Measurements from ENCODE around the gene PRTN3. TPM values are rescaled to one million over a fixed set of nuclear protein-coding genes. Genes with fewer than 3 reads are reported as not detected.
A peak's percentile ranks its signal among the peaks of the same experiment; 100 is the strongest.
"Not testable (repeated sequence)": the region's sequence is repeated elsewhere in the genome, so short reads cannot be mapped to it uniquely, and the experiment has no call there.

PRTN3 gene
- total RNA-seq, 1 experiment from 2014 or later = 0.72 TPM

DNA sequence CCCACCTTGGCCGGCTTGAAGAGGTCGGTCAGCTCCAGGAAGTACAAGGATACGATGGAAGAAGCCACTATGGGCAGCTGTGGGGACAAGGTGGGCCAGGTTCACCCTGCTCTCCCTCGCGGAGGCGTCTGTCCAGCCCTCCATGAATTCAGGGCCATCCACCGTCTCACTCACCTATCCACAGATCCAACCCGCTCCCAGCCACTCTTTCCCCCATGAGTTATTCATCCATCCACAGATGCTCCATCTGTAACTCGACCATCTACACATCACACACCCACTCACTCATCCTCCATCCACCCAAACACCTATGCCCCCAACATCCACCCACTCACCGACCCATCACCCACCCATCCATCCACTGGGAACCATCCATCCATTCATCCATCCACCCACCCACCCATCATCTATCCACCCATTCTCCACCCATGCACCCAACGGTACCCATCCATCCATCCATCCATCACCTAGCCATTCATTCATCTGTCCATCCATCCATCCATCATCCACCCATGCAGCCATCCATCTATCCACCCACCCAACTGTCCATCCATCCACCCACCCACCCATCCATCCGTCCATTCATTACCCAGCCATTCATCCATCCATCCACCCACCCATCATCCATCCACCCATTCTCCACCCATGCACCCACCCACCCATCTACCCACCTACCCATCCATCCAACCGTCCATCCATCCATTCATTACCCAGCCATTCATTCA lies 24.9 kb upstream of the PRTN3 start:
- DNase-seq (ENCODE audit: low spot score) = no peak

DNA sequence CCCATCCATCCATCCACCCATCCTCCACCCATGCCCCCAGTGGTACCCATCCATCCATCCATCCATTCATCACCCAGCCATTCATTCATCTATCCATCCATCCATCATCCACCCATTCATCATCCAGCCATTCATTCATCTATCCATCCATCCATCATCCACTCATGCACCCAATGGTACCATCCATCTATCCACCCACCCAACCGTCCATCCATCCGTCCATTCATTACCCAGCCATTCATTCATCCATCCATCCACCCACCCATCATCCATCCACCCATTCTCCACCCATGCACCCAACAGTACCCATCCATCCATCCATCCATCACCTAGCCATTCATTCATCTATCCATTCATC lies 24.3 kb upstream of the PRTN3 start:
- no peak for DNase-seq (ENCODE audit: low spot score)

DNA sequence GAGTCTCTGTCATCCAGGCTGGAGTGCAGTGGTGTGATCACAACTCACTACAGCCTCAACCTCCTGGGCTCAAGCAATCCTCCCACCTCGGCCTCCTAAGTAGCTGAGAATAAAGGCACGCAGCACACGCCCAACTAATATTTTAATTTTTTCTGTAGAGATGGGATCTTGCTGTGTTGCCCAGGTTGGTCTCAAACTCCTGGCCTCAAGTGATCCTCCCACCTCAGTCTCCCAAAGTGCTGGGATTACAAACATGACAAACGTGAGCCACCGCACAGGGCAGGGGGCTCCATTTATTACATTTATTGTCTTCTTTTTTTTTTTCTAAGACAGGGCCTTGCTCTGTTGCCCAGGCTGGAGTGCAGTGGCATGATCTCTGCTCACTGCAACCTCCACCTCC lies 20.6 kb upstream of the PRTN3 start:
- DNase-seq (ENCODE audit: low spot score) = not testable (repeated sequence)

DNA sequence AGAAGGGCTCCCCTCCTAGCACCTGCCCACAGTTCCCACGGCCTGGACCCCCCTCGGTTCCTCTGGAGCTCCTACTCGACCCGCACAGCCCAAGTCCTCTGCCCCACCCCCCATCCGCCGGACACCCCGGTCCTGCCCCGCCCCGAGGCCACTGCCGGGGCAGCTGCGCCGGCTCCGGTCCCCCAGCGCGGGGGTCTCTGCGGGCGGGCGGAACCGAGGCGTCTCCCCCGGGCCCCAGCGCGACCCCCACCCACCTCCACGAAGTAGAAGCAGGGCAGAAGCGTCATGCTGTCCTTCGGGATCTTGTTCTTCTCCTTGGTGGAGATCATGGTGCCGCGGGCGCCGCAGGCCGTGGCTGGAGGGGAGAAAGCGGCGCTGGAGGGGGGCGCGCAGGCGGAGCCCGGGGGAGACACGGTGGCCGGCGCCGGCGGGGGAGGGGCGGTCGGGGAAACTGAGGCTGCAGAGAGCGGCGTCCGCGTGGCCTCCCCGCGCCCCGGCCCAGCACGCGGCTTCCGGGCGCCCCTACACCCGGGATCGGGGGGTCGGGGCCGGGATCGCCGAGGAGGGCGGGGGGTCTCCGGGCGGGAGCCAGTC lies 19.5 kb upstream of the PRTN3 start:
- DNase-seq (ENCODE audit: low spot score) = no peak

DNA sequence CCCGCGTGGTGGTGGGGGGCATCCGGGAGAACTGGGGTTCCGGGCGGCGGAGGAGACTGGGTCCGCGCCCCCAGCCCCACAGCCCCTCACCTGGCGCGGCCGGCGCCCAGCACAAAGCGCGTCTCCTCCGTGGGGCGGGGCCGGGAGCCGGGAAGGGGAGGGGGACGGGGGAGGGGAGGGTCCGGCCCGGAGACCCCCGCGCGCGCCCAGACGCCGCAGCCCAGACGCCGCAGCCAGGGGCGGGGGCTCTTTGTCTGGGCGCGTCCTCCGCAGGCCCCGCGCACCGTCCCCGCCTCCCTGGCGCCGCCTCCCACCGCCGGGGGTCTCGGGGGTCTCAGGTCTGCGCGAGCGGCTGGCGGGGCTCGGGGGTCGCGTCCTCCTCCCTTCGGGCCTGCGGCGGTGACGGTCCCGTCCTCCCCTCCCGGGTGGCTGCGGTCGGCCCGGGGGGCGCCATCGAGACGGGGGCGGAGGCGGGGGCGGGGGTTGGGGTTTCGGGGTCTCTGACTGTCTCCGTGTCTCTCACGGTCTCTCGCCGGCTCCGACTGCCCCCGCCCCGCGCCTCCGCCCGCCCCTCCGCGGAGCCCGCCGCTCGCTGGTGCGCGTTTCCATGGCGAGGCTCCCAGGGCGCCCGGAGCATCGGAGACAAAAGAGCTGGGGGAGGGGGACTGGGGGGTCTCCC lies 18.8 kb upstream of the PRTN3 start, which contains the start of gene PLPPR3:
Gene PLPPR3, minus strand, starts transcription at position 131 of the 679 bp plus-strand sequence. CDS start 396 bp downstream, outside the sequence.
- no peak for DNase-seq (ENCODE audit: low spot score)

DNA sequence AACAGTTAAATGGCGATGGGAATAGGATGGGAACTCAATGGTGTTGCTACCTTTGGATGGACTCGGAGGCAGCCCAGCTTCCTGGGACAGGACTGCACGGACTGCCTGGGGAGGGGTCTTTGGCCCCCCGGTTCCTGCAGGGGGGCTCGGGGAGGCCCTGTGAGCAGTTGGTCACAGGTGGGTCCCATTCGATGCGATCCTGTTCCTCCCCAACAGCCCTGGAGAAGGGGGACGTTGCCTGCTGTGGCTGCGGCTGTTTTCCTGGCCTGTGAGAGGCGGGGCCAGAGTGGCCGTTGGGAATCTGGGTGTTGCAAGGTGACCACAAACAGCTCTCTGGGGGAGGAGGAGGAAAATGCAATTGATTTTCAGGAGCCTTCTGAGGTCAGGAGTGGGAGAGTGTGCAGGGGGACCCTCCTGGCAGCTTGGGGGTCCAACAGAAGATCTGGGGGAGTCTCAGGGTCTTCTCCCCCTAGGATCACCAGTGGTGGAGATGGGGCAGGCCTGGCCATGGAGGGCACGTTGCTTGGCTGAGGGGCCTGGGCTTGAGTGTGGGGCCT lies 17.2 kb upstream of the PRTN3 start:
- peak; percentile 43 for DNase-seq (ENCODE audit: low spot score)

DNA sequence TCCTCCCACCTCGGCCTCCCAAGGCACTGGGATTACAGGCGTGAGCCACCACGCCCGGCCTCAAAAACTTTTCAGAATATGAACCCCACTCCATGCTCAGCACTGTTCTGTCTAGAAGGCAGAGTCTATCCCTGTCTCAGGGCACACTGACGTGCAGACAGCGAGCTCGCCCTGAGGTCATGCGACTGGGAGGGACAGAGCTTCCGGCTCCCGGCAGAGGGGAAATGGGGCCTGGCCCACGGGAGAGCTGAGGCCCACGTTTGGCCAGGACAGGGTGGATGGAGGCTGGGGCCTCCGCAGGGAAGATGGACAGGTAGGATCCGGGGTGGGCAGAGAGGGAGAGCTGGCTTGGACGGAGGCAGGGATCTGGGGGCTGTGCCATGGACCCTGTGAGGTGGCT lies 15.9 kb upstream of the PRTN3 start:
- DNase-seq (ENCODE audit: low spot score) = no peak

DNA sequence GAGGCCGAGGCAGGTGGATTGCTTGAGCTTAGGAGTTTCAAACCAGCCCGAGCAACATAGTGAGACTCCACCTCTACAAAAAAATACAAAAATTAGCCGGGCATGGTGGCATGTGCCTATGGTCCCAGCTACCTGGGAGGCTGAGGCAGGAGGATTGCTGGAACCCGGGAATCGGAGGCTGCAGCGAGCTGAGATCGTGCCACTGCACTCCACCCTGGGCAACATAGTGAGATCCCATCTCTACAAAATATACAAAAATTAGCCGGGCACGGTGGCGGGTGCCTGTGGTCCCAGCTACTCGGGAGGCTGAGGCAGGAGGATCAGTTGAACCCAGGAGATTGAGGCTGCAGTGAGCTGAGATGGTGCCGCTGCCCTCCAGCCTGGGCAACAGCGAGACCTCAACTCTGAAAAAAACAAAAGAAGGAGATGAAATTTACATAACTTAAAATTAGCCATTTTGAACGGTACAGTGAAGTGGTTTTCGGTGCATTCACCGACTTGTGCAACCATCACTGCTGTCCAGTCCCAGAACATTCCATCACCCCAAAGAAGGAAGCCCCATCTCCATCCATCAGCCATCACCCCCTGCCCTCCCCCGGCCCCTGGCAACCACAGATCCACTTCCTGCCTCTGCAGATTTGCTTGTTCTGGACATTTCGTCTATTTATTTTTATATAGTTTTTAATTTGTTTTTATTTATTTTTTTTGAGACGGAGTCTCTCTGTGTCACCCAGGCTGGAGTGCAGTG lies 14.7 kb upstream of the PRTN3 start:
- DNase-seq (ENCODE audit: low spot score) = no peak

DNA sequence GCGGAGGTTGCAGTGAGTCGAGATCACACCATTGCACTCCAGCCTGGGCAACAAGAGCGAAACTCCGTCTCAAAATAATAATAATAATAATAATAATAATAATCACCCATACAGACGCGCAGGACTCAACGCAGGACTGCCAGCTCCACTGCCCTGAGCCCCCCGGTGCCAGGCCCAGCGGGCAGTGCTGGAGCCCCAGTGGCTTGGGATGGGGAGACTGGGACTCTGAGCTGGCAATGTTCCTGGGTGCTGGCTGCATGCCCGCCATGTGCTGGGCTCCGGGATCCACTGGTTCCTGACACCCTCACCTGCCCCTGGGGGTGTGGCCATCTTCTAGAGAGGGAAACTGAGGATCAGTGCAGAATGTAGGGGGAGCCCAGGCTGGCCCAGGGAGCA lies 13.5 kb upstream of the PRTN3 start:
- DNase-seq (ENCODE audit: low spot score) = no peak

DNA sequence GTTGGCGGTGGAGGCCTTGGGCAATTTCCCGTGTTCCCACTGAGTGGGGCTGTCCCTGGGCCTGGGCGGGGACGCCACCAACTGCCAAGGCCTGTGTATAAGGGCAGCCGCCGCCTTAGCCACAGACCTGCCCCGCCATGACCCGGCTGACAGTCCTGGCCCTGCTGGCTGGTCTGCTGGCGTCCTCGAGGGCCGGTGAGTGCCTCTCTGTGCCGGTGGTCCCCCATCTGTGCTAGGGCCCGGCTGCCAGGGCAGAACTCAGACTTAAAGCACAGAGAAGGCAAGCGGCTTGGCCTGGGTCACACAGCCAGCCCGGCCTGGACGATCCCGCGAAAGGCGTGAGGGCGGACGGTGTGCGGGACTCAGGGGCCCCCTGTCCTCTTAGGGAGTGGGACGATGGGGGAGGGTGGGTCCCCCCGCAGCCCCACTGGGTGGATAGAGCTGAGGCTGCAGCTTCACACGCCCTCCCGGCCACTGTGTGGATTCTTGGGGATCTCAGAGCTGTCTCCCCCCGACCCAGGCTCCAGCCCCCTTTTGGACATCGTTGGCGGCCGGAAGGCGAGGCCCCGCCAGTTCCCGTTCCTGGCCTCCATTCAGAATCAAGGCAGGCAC lies 13.0 kb upstream of the PRTN3 start, which contains the start of gene AZU1:
Gene AZU1, plus strand, starts transcription at position 128 of the 612 bp plus-strand sequence. Its CDS starts 10 bp downstream, at position 138.
- DNase-seq (ENCODE audit: low spot score) = no peak

DNA sequence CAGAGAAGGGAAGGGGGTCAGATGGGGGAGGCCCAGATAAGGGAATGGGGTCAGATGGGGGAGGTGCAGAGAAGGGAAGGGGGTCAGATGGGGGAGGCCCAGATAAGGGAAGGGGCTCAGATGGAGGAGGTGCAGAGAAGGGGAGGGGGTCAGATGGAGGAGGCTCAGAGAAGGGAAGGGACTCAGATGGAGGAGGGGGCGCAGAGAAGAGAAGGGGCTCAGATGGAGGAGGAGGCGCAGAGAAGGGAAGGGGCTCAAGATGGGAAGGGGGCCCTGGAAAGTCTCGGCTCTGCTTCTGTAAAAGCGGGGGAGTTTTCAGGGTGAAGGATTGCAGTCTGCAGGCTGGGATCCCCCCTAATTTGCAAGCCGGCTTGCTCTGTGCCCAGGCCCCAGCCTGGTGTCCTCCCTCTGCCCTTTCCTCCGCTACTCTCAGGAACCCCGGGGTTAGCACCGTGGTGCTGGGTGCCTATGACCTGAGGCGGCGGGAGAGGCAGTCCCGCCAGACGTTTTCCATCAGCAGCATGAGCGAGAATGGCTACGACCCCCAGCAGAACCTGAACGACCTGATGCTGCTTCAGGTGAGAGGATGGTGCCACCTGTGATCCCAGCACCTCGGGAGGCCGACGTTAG lies 11.6 kb upstream of the PRTN3 start:
- DNase-seq (ENCODE audit: low spot score) = no peak

DNA sequence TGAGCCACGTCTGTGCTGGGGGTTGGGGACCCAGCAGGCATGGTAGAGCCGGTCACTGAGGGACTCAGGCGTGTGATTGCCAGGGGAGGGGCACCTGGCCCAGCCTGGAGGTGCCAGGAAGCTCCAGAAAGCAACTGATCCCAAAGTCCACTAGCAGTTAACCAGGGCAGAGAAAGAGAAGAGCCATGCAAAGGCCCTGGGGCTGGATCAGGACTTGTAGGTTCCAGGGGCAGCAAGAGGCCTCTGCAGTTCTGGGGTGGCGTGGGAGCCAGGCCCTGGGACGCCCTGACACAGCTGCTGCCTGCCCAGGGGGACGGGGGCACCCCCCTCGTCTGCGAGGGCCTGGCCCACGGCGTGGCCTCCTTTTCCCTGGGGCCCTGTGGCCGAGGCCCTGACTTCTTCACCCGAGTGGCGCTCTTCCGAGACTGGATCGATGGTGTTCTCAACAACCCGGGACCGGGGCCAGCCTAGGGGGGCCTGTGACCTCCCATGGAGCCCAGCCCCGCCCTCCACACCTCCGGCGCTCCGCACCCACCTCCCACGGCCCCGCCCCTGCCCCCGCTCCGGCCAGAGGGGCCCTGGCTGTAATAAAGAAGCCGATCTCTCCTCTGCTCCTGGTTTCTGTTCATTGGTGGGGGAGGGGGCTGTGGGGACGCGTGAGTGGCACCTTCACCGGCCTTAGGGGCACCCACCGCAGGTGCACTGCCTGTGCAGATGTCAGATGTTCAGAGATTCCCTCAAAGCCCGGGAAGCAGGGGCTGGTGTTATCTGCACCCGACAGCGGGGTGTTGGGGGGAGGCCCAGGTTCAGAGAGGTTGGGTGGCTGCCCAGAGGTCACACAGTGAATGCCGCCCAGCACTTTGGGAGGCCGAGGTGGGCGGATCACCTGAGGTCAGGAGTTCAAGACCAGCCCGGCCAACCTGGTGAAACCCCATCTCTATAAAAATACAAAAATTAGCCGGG lies 9.1 kb upstream of the PRTN3 start:
- no peak for DNase-seq (ENCODE audit: low spot score)

DNA sequence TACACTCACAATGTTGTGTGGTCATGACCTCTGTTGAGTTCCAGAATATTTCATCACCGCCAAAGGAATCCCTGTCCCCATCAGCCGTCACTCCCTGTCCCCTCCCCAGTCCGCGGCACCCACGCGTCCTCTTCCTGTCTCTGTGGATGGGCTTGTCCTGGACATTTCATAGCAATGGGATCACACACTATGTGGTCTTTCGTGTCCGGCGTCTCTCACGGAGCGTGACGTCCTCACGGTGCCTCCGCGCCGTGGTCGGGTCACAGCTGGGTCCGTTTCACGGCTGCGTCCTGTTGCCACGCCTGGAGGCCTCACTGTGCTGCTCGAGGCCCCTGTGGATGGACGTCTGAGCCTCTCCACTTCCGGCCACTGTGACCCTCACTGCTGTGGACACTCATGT lies 6.6 kb upstream of the PRTN3 start:
- DNase-seq (ENCODE audit: low spot score) = no peak

DNA sequence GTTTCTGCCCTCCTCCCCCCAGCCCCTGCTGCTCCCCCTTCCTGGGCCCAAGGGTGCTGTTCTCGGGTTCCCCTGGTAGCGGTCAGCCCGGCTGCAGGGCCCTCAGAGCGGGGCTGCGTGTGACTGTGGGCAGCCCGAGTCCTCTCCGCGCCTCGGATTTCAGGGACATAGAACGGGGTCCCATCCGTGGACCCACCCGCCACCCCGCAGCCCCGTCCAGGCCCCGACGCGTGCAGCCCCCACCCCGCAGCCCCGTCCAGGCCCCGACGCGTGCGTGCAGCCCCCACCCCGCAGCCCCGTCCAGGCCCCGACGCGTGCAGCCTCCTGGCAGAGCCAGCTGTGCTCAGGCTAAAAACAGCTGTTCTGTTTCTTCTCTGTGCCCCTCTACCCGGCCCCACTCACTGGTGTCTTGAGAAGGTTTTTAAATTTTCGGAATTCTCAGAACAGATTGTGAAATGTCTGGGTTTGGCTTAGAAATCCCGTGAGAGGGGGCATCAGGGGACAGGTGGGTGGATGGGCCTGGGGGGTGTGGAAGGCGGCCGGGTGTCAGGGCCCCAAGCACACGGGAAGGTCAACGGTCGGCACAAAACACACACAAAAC lies 5.5 kb upstream of the PRTN3 start:
- no peak for DNase-seq (ENCODE audit: low spot score)

DNA sequence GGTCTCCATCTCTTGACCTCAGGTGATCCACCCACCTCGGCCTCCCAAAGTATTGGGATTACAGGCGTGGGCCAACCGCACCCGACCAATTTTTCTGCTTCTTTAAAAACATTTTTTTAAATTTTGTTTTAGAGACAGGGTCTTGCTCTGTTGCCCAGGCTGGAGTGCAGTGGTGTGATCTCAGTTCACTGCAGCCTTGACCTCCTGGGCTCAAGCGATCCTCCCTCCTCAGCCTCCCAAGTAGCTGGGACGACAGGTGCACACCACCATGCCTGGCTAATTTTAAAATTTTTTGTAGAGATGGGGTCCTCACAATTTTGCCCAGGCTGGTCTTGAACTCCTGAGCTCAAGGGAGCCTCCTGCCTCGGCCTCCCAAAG lies 2.0 kb downstream of the PRTN3 start:
- not testable (repeated sequence) for DNase-seq (ENCODE audit: low spot score)

DNA sequence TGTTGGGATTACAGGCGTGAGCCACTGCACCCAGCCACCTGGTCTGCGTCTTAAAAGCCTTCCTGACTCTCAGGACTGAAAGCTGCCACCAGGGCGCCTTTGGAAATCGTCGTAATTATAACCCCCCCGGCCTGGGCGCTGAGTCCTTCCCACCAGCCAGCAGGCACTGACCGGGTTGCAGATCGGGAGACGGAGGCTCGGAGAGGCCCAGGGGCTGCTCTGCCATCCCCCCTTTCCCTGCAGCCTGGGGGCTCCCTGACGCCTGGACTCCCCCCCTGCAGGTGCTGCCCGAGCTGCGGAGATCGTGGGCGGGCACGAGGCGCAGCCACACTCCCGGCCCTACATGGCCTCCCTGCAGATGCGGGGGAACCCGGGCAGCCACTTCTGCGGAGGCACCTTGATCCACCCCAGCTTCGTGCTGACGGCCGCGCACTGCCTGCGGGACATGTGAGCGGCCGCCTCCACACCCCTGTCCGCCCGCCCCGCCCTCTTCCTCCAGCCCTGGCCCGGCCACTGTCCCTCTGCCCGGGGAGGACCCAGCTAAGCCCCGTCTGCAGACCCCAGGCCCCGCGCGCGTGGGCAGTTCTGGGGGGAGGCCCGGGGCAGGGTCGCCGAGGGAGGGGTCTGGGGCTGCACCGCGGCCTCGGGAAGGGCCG lies 2.5 kb downstream of the PRTN3 start:
- DNase-seq (ENCODE audit: low spot score) = no peak

DNA sequence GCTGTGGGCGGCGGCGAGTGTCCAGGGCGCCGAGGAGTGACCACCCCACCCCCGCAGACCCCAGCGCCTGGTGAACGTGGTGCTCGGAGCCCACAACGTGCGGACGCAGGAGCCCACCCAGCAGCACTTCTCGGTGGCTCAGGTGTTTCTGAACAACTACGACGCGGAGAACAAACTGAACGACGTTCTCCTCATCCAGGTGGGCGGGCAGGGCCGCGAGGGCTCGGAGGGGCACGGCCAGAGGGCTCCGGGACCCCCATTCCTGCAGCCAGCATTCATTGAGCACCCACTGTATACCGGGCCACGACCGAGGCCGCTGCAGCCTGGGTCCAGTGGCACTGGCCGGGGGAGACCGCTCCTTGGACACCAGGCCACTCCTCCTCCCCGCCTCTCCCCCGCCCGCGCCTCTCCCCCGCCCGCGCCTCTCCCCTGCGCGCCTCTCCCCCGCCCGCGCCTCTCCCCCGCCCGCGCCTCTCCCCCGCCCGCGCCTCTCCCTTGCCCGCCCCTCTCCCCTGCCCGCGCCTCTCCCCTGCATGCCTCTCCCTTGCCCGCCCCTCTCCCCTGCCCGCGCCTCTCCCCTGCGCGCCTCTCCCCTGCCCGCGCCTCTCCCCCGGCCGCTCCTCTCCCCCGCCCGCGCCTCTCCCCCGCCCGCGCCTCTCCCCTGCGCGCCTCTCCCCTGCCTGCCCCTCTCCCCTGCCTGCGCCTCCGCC lies 3.2 kb downstream of the PRTN3 start:
- DNase-seq (ENCODE audit: low spot score) = no peak

DNA sequence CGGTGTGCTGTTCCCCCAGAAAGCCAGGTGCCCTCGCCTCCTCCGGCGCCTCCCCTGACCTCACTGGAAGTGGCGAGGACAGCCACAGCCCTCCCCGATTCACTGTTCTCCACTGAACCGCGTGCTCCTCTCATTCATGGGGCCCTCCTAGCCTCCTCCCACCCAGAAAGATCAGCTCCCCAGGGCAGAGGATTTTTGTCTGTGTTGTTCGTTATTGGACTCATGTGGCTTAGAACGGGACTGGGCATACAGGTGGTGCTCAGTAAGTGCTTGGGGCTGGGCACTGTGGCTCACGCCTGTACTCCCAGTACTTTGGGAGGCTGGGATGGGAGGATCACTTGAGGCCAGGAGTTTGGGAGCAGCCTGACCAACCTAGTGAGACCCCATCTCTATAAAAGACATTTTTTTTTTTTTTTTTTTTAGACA lies 3.8 kb downstream of the PRTN3 start:
- no peak for DNase-seq (ENCODE audit: low spot score)
